Daoy (cell line): Measurements from ENCODE around the gene KLHL17. TPM values are rescaled to one million over a fixed set of nuclear protein-coding genes. Genes with fewer than 3 reads are reported as not detected.

Source experiments
- DNase-seq: peaks from one replicate; pipeline ENCODE4 v3.0.0-alpha.2; 2015; ENCODE audit warnings: low read depth
- total RNA-seq: library from RNA; depleted of rRNA; stranded (reverse); fragments of >200 nt; shearing (Covaris generic); gene quantifications from 2 replicates; pipeline ENCODE4 v1.2.3, GENCODE V29; 2014; rRNA removed

The KLHL17 gene
- total RNA-seq = 9.4 and 13.9 TPM in 2 replicates

GRCh38 chr1:960363-961131 is at the start of gene KLHL17:
TSS of gene KLHL17 (plus strand) at chr1:960584. CDS start at chr1:960694, 110 bp downstream.
- DNase-seq = peak; percentile 89

GRCh38 chr1:910881-911721 is 49.3 kb upstream of the KLHL17 start:
- DNase-seq = peak; percentile 84

GRCh38 chr1:911875-912739 is 48.3 kb upstream of the KLHL17 start:
- DNase-seq = peak; percentile 9

- peak; percentile 32 for DNase-seq
Measured at GRCh38 chr1:912740-913301, 47.6 kb upstream of the KLHL17 start.

- peak; percentile 7 for DNase-seq
Measured at GRCh38 chr1:913491-914130, 46.8 kb upstream of the KLHL17 start.

GRCh38 chr1:914131-914890 is 46.1 kb upstream of the KLHL17 start:
- peak; percentile 2 for DNase-seq

GRCh38 chr1:914891-915280 is 45.5 kb upstream of the KLHL17 start:
- no peak for DNase-seq

GRCh38 chr1:915295-916172 is 44.9 kb upstream of the KLHL17 start:
- no peak for DNase-seq

GRCh38 chr1:916173-917075 is 44.0 kb upstream of the KLHL17 start:
- no peak for DNase-seq

GRCh38 chr1:917076-917459 is 43.3 kb upstream of the KLHL17 start:
- no peak for DNase-seq

GRCh38 chr1:917466-918091 is 42.8 kb upstream of the KLHL17 start:
- no peak for DNase-seq

GRCh38 chr1:918353-918752 is 42.0 kb upstream of the KLHL17 start:
- no peak for DNase-seq

- no peak for DNase-seq
Measured at GRCh38 chr1:918843-919242, 41.5 kb upstream of the KLHL17 start.

- no peak for DNase-seq
Measured at GRCh38 chr1:919271-919872, 41.0 kb upstream of the KLHL17 start.

- no peak for DNase-seq
Measured at GRCh38 chr1:920010-920409, 40.4 kb upstream of the KLHL17 start.

GRCh38 chr1:920521-920920 is 39.9 kb upstream of the KLHL17 start:
- no peak for DNase-seq
